SKM-1 treated with dmso at 0.1 percent for 144 hours (cell line): ENCODE data around the gene PDLIM1.

Source experiments
- DNase-seq: peaks from one replicate; lab custom pipeline; 2025; ENCODE audit not compliant: unreplicated experiment; lab: John Stamatoyannopoulos, UW

PDLIM1 gene

GRCh38 chr10:95315509-95315908, 24.7 kb upstream of the PDLIM1 start:
- no peak for DNase-seq

DNA sequence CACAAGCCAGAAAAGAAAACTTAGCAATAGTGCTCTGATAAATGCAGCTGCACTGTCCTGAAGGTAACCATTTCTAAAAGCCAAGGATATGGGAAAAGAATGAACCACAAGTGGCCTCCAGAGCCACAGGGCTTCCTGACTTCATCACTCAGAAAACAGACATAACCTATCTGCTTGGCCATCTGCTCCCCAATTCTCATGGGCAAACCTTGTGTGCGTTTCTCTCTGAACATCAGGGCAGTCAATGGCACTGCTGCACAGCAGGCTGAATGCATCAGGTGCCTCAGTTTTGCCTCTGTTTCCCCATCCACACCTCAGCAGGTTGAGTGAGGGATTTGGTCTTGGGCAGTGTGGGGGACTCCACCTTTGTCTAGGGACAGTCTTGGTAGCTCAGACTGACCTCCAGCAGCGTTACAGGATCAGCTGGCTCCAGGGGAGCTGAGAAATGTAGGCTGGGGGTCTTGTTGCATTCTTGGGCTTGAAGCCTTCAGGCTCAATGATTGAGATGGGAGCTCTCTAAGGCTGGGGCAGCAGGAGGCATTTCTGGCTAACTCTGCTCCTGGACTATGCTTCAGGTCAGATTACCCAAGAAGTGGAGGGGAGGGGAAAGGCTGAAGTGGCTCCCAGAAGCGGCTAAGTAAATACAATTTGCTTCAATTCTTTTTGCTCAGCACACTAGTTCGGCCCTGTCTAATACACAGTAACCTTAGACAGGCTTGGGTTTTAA, 23.6 kb upstream of the PDLIM1 start:
- DNase-seq: no peak

DNA sequence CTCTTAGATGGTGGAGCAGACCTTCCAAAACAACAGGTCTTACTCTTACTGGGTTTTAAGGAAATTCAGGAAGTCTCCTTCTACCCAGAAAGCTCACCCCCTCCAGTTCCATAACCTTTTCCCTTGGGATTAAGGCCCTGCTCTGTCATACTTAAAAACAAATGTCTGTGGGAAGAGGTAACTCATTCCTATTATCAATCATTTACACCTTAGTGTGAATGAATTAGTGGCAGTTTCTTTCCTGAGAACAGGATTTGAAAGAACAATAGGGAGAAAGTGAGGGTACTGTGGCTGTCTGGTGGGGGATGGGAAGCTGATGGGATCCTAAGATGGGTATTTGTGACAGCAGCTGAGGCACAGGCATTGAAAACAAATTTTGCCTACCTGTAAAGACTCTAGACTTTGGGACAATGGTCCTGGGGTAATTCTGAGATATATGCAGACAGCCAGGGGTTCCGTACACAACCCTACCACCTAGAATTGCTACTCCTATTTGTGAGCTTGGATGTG, 22.2 kb upstream of the PDLIM1 start:
- no peak for DNase-seq

DNA sequence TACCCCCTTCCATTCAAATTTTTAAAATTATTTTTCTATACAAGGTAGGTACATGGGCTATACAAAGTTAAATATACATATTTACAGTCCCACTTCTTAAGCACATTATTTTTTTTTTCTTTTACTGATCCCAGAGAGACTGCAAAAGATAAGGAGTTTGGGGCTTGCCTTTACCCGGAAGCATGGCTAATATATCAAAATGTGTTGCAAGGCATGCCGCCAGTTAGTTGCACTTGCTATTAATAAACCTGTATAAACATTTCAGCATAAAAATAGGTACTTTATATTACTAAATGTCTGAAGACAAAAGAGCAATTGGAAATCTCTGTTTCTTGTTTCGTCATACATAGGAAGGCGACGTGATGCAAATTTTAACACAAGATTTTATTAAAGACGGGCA, 21.5 kb upstream of the PDLIM1 start:
- no peak for DNase-seq

DNA sequence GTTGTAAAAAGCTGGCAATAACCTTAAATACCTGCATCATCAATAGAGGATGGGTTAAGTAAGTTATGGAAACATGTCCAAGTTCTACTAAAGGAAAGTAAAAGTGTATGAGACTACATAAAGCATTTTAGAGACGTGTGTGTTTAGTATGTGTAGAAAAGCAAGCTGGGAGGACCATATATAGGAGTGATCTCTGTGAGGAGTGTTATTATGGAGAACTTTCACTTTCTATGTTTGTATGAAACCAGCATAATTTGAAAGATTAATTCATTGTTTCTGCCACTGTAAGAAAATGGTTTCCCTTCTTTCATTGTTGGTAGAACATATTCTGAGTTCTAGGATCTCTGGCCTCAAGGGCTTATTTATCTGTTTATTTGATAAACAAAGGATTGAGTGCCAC, 19.2 kb upstream of the PDLIM1 start:
- no peak for DNase-seq

DNA sequence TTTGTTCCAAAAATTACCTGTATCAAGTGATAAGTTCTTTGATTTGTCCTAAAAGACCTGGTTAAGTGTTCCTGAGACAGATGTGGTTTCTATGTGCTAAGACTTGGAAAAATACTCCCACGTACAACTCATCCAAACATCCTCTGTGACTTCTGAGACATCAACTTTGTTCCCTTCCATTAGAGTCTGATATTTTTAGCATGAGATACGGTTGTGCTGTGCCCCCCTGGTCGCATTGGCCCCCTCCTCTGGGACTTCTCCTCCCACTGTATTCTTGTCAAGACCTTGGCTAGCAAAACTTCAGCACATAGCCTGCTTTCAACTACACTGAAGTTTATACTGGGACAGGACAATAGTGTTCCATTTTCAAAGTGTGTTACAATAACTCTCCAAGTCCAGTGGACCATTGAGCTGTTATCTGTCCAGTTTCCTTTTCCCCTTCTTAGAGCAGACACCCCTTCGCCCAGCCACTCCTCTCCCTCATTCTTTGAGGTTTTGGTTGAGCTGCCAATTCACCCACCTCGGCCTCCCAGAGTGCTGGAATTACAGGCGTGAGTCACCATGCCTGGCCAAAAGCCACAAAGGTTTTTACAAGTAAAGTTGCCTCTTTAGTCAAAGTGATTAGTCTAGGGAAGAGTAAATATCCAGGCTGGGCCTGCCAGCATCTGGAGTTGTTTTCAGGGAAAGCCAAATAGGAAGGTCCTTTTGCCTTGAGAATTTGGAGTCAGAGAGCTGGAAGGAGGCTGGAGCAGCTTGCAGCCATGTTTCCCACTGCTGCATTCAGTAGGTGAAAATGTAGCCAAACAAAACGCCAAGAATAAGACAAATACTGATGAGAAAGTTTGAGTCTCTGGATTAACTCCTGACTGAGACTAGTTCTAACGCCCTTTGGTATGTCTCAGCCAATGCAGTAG, 17.8 kb upstream of the PDLIM1 start:
- DNase-seq: peak; percentile 16

DNA sequence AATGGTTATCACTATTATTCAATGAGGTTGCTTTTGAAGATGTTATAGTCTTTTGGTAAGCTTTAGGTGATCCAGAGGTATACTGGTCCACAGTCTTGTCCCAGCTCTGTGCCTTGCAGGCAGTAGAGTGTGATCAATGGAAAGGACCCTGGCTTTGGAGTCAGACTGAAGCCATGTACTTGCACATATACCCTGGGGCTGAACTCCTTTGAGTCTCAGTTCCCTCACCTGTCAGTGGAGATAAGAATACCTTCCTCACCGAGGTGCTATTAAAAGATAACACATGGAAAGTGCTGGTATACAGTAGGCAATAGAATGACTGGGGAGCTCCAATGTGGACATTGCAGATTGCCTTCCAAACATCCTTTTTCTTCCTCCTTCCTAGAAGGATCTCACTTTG, 16.0 kb upstream of the PDLIM1 start:
- DNase-seq: no peak

DNA sequence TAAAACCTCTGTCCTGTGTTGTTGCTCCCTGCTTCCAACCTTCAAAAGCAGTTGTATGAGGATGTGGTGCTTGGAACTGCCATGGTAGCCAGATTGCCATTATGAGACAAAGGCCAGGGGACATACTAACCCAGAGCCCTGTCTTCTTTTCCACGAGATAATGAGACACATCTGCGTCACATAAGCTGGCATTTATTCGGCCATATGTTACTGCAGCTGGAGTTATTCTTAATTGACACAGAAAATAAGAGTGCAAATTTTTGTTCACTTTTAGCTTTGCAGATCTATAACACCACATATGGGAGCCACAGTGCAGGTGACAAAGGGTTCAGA, 15.5 kb upstream of the PDLIM1 start:
- no peak for DNase-seq

GRCh38 chr10:95305606-95306317, 15.0 kb upstream of the PDLIM1 start:
- DNase-seq: no peak

DNA sequence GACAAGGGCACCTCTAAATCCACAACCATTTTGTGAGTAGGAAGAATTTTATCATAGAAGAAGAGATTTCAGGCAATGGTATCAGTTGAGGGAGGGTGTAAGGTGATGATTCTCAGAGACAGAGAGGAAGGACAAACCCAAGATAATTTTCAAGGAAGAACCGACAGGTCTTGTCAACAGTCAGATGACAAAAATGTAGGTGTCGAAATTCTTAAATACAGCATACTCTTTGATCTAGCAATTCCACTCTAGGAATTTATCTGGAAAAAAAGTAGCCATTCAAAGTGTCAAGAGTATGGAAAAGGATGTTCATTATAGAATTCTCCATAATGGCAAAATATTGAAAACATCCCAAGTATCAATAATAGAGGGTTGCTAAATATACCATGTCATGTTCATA, 14.2 kb upstream of the PDLIM1 start:
- no peak for DNase-seq

DNA sequence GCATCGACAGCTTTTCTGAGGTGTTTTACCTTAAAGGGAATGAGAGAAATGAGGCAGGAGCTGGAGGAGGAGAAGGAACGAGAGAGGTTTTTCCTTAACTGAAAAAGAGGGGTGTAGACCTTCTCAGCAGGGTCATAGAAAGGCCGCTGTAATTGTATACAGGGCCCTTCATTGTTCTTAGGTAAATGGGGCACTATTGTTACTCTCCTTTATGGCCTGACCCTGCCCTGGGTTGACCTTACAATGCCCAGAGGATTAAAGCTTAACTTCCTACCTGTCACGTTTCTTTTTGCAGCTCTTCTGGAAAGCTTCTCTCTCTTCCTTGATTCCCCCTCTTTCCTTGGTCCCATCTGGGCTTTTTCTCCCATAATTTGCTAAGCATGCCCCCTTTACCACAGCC, 13.7 kb upstream of the PDLIM1 start:
- DNase-seq: no peak

DNA sequence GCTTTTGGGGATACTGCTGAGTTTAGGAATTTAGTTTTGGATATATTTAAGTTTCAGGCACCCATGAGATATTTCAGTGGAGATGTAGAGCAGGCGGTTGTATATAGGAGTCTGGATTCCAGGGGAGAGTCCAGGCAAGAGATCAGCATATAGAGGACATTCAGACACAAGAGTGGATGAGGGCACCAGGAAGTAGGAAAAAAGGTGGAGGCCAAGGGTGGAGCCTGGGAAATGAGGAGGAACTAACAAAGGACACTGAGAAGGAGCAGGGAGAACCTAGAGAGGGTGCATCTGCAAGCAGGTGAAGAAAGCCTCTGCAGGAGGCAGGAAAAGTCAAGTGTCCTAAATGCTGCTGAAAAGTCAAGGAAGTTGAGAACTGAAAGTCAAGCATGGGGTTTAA, 13.1 kb upstream of the PDLIM1 start:
- no peak for DNase-seq

- DNase-seq: no peak
Measured at GRCh38 chr10:95303535-95303934, 12.7 kb upstream of the PDLIM1 start.

DNA sequence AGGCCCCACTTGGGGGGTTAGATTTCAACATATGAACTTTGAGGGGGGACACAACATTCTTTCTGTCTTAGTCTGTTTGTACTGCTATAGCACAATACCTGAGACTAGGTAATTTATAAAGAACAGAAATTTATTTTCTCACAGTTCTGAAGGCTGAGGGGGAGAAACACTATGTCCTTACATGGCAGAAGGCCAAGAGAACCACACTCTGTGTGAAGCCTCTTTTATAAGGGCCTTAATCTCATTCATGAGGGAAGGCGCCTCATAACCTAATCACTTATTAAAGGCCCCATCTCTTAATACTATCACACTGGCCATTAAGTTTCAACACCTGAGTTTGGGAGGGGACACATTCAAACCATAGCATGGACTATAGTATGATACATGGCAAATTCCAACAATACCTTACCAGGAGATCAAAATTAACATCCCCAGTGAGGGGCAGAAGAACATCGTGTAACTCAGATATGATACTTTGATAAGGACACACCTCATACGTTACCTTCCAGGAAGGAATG, 9.3 kb upstream of the PDLIM1 start:
- no peak for DNase-seq

DNA sequence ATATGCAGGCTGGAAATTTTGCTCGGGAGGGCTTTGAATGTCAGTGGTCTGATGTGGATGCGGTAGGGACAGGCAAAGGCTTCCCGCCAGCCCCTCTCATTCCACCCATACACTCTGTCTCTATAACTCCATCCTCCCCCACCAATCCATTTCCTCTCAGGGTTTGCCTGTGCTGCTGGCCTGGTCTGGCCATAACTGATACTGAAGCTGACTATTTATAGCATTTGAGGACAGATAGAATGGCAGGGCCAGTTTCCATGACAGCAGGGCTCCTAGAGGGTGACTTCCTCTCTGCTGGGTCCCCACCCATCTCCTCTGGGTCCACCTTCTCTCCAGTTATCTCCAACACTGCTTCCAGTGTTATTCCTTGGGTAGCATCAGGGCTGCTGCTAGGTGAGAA, 6.6 kb upstream of the PDLIM1 start:
- peak; percentile 15 for DNase-seq

- no peak for DNase-seq
Measured at GRCh38 chr10:95296764-95297163, 6.0 kb upstream of the PDLIM1 start.

- DNase-seq: no peak
Measured at GRCh38 chr10:95295031-95295755, 4.4 kb upstream of the PDLIM1 start.

DNA sequence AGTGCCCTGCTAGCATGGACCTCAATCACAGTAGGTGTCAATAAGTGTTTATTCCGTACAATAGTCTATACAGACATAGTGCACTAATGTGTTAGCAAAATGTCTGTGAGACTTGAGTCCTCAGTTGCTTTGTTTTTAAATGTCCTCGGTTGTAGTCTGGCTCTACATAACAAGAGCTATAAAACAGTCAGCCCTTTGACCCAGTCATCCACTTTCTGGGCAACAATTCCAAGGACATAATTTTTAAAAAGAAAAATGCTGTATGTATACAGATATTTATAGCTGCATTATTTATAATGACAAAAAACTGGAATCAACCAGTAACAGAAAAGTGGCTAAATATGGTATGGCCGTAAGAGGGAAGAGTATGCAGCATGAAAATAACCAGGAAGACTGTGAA, 2.8 kb upstream of the PDLIM1 start:
- DNase-seq: no peak

GRCh38 chr10:95291365-95292039, 699 bp upstream of the PDLIM1 start:
- DNase-seq: no peak

DNA sequence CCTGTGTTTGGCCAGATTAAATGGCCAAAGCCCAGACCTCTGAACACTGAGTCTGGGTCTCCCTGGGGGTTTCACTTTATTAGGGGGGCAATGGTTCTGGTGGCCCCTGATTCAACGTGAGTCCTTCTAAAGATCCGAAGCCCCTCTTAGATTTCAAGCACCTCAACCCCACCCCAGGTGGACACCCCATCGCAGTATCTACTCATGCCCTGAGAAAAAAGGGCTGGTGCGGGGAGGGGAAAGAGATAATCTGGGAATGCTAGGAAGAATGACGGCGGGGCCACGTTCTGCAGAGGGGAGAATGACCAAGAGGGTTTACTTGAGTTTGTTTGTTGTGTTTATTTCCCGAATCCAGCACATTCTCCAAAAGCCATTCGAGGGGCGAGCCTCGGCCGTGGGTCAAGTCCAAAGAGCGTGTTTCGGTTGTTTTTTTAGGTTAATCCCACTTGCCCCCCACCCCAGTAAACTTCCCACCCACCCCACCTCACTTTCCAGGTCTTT, 832 bp downstream of the PDLIM1 start:
- no peak for DNase-seq
